ENCODE data around the gene PCBP1.
"Not testable (repeated sequence)": the region's sequence is repeated elsewhere in the genome, so short reads cannot be mapped to it uniquely, and the experiment has no call there.

The PCBP1 gene

GRCh38 chr2:70101174-70101573, 13.9 kb downstream of the PCBP1 start:
- DNase-seq, result no peak

- not testable (repeated sequence) for DNase-seq
Measured at GRCh38 chr2:70101686-70102085, 14.4 kb downstream of the PCBP1 start.

GRCh38 chr2:70102323-70102905, 15.1 kb downstream of the PCBP1 start:
- DNase-seq, result not testable (repeated sequence)

GRCh38 chr2:70103531-70104061, 16.3 kb downstream of the PCBP1 start:
- no peak for DNase-seq

GRCh38 chr2:70104231-70105111, 17.2 kb downstream of the PCBP1 start:
- DNase-seq, result no peak

- not testable (repeated sequence) for DNase-seq
Measured at GRCh38 chr2:70106138-70106537, 18.9 kb downstream of the PCBP1 start.

GRCh38 chr2:70110397-70110796, 23.1 kb downstream of the PCBP1 start:
- DNase-seq, result not testable (repeated sequence)

GRCh38 chr2:70111752-70112591, 24.7 kb downstream of the PCBP1 start:
- DNase-seq, result no peak

GRCh38 chr2:70113359-70114070, 26.2 kb downstream of the PCBP1 start:
- no peak for DNase-seq

- no peak for DNase-seq
Measured at GRCh38 chr2:70115646-70116442, 28.6 kb downstream of the PCBP1 start.

- DNase-seq, result no peak
Measured at GRCh38 chr2:70116936-70117552, 29.8 kb downstream of the PCBP1 start.

- DNase-seq, result no peak
Measured at GRCh38 chr2:70118798-70119454, 31.6 kb downstream of the PCBP1 start.

- no peak for DNase-seq
Measured at GRCh38 chr2:70121627-70122372, 34.5 kb downstream of the PCBP1 start.

GRCh38 chr2:70122470-70122869, 35.2 kb downstream of the PCBP1 start:
- no peak for DNase-seq

- no peak for DNase-seq
Measured at GRCh38 chr2:70123051-70123828, 36.0 kb downstream of the PCBP1 start.

- DNase-seq, result no peak
Measured at GRCh38 chr2:70123829-70124116, 36.5 kb downstream of the PCBP1 start.

GRCh38 chr2:70124983-70125480, 37.8 kb downstream of the PCBP1 start:
- peak; percentile 62 for DNase-seq

- no peak for DNase-seq
Measured at GRCh38 chr2:70125498-70125898, 38.2 kb downstream of the PCBP1 start.

- no peak for DNase-seq
Measured at GRCh38 chr2:70126413-70126812, 39.1 kb downstream of the PCBP1 start.
